ENCODE results near the gene LIPC. TPM values are rescaled to one million over a fixed set of nuclear protein-coding genes. Genes with fewer than 3 reads are reported as not detected.
A peak's percentile ranks its signal among the peaks of the same experiment; 100 is the strongest.

Gene LIPC
- total RNA-seq, 1 experiment from 2014 or later = not detected

GRCh38 chr15:58406811-58407210 lies 25.0 kb upstream of the LIPC start:
- DNase-seq (ENCODE audit: low spot score) = no peak

DNA sequence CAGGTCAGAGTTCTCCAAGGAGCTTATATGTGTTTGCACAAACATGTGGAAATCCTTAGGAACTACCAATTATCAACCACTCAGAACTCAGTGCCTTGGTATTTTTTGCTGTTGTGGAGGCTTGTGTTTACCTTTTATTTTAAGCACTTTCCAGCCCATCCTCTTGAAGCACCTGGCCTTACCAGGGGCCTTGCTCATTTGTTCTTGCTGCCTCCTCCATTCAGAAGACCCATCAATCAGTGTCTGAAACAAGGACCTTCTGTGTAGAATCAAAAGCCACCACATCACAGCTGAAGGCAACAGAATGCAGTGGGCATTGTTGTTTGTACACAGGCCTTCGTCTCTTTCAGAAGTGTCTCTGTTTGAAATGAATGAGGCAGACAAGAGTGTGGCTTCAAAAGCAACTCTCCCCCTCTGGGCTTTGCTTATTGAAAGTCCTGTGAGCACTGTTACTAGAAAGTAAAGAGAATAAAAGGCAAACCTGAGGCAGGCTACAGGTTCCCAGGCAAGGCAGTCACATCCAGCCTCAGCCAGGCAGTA lies 24.5 kb upstream of the LIPC start:
- DNase-seq (ENCODE audit: low spot score) = no peak

- DNase-seq (ENCODE audit: low spot score) = no peak
Observed at GRCh38 chr15:58407778-58408177, 24.0 kb upstream of the LIPC start.

DNA sequence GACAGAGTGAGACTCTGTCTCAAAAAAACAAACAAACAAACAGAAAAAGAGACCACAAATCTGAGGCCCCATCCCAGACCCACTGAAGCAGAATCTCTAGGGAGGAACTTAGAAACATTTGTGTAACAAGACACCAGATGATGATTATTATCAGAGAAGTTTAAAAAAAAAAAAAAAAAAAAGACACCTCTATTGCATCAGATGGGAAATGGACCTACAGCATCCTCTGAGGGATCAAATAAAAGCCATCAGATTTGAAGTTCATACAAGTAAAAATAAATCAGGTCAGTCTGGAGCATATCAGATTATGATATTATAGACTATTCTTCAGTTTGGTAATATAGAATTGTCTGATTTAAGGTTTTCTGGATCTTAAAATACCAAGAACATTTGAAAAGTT lies 21.9 kb upstream of the LIPC start:
- DNase-seq (ENCODE audit: low spot score) = no peak

DNA sequence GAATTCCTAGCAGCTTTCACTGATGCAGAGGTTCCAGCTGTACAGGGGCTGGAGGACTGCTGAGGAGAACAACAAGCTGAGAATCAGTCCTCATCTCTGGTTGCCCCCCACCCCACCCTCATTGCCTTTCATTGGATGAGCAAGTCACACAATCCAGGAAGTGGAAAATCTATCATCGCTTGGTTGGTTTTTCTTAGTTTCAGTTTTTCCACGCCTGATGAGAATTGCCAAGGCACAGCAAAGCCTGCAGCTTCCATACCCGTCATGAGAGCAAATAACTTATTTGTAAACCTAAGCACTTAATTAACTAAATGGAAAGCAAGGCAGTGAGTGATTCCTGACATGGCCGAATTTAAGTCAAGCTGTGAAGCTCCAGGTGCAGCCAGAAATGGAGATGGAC lies 21.4 kb upstream of the LIPC start:
- DNase-seq (ENCODE audit: low spot score) = no peak

GRCh38 chr15:58413253-58413652 lies 18.5 kb upstream of the LIPC start:
- no peak for DNase-seq (ENCODE audit: low spot score)

GRCh38 chr15:58415636-58416035 lies 16.2 kb upstream of the LIPC start:
- no peak for DNase-seq (ENCODE audit: low spot score)

- DNase-seq (ENCODE audit: low spot score) = no peak
Observed at GRCh38 chr15:58416963-58417362, 14.8 kb upstream of the LIPC start.

- no peak for DNase-seq (ENCODE audit: low spot score)
Observed at GRCh38 chr15:58418135-58418534, 13.7 kb upstream of the LIPC start.

DNA sequence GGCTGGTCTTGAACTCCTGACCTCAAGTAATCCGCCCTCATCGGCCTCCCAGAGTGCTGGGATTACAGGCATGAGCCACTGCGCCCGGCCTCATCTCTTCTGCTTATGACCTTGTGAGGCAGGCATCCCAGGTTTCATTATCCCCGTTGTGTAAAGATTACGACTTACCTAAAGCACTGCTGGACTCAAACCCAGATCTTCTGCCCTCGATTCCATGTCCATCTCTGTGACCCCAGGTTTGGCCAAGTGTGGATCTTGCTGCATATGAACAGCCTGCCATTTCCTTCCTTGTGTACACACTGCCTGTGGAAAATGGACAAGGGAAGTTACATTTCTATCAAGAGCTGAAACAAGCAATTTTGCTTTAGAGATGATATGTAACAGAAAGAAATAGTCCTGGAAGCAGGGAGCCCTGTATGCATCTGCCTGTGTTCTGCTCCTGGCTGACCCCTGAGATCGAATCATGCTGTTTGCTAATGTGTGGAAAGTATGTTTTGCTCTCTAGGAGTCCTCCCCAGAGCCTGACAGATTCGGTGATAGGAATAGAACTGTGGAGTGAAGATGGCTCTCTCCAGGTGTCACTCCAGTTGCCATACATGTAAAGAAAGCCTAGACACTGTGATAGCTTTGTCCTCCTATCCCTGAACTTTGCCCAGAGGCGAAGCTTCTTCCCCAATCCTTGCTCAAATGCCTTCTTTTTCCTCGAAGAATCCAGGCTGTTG lies 11.8 kb upstream of the LIPC start:
- no peak for DNase-seq (ENCODE audit: low spot score)

GRCh38 chr15:58420579-58421043 lies 11.2 kb upstream of the LIPC start:
- no peak for DNase-seq (ENCODE audit: low spot score)

GRCh38 chr15:58423205-58423604 lies 8.6 kb upstream of the LIPC start:
- no peak for DNase-seq (ENCODE audit: low spot score)

DNA sequence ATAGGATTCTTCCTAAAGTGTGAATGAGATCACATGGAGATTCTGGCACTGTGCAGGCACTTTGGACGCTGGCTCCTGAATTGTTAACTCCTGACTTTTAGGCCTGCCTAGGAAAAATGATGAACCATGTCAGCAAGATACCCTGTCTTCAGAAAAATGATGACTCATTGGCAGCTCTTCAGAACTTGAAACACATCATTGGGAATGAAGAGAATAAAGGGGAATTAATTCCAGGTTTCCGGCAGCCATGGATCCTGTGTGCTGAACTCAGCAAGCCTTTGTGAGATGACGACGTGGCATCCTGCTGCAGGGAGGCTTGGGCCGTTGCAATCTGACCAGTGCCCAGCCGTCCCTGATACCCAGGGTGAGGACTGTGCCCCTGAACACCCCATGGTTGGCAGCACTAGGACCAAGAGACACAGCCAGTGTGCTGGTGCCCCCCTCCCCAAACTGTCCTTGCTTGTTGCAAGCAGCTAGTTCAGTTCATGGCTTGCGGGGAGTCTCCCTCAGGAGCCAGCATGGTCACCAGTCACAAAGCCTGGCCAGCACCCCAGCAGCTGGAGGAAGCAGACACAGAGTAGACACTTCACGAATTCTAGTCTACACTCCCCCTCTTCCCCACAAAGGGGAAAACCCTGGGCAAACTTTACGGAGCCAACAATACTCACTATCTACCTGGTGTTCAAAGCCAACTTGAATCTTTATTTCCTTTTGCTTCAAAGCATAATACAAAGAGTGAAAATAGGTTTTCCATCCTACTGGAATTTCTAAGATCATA lies 7.8 kb upstream of the LIPC start:
- no peak for DNase-seq (ENCODE audit: low spot score)

GRCh38 chr15:58424722-58425121 lies 7.1 kb upstream of the LIPC start:
- no peak for DNase-seq (ENCODE audit: low spot score)

DNA sequence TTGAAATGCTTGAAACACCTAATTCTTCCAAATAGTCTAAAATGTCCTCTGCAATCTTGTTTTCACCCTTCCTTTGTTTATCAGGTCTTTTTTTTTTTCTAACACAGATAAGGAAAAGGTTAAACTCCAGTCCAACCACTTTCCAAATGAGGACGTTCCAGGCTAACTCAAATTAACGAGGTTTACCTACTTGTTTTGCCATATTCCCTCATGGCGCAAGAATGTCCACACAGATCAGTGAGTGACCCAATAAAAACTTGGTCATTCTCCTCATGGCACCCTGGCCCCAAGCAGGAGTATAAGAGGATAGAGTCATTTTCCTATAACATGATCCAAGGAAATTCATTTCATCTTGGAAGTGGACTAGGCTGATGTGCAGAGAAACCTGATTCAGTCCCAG lies 6.6 kb upstream of the LIPC start:
- DNase-seq (ENCODE audit: low spot score) = peak; percentile 39

GRCh38 chr15:58425834-58426233 lies 6.0 kb upstream of the LIPC start:
- DNase-seq (ENCODE audit: low spot score) = no peak

DNA sequence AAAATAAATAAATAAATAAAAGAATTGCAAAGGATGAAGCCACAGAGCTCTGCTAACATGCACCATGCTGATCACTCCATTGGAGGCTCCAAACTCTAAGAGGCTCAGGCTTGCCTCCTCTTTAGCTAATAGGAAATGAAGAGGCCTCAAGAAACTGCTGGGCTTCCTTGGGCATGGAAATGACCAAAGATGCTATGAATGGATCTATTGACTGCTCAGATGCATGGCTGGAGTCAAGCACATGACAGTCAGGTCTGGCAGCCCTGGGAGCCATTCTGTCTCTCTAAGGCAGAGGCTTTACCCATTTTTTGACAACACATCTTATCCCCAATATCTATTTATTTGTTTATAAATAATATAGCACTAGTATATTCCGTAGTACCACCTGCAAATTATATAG lies 5.3 kb upstream of the LIPC start:
- no peak for DNase-seq (ENCODE audit: low spot score)

DNA sequence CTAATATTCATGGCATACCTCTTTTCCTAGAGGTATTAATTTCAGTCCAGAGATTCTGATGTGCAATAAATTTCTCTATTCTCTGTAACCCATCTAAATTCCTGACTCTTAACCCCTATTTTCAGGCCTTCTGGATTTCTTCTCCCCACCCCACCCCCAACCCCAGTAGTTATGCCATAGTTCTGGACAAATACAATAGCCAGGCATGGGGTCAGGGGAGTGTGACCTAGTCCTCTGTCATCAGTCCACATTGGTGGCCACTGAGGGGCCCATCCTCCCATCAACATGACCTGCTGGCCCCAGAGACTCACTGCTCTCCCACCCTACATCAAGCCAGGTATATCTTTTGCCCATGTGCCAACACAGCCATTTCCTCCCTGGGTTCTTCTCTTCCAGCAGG lies 3.8 kb upstream of the LIPC start:
- no peak for DNase-seq (ENCODE audit: low spot score)

GRCh38 chr15:58430224-58430787 lies 1.5 kb upstream of the LIPC start:
- DNase-seq (ENCODE audit: low spot score) = no peak

GRCh38 chr15:58432401-58432800 lies 610 bp downstream of the LIPC start:
- no peak for DNase-seq (ENCODE audit: low spot score)

- peak; percentile 18 for DNase-seq (ENCODE audit: low spot score)
Observed at GRCh38 chr15:58433597-58434333, 2.0 kb downstream of the LIPC start.
